Articular chondrocyte of knee joint (primary cell): ENCODE results near the gene LCN10. TPM values are rescaled to one million over a fixed set of nuclear protein-coding genes. Genes with fewer than 3 reads are reported as not detected.

Experiments used
- small RNA-seq: library from RNA; depleted of rRNA; stranded (forward); fragments of <200 nt; gene quantifications from one replicate; pipeline ENCODE3, GENCODE V24; 2012
- total RNA-seq: library from RNA; depleted of rRNA; stranded (reverse); fragments of >200 nt; gene quantifications from 2 replicates; pipeline ENCODE4 v1.2.3, GENCODE V29; 2012

LCN10 gene
- not detected in 2 replicates for total RNA-seq

GRCh38 chr9:136742591-136743391 is at the start of gene LCN10:
Gene LCN10 (minus strand): TSS chr9:136742940. CDS start chr9:136742903, 37 bp downstream.

GRCh38 chr9:136790640-136791515 is 48.1 kb upstream of the LCN10 start, which contains the start of gene TMEM141:
Gene TMEM141 (plus strand): TSS chr9:136791344. CDS start chr9:136791371, 27 bp downstream.

GRCh38 chr9:136764301-136764891 is 21.7 kb upstream of the LCN10 start, which contains the start of gene LCN15:
Gene LCN15 (minus strand): TSS chr9:136764518. CDS start chr9:136764488, 30 bp downstream.

GRCh38 chr9:136748201-136748600 is 5.5 kb upstream of the LCN10 start, which contains the start of gene LCN6:
Gene LCN6 (minus strand): TSS chr9:136748525. CDS start chr9:136748483, 42 bp downstream.

GRCh38 chr9:136711751-136712689 is 30.7 kb downstream of the LCN10 start, which contains the start of gene DIPK1B:
Gene DIPK1B (plus strand): TSS chr9:136712572. CDS start chr9:136712666, 94 bp downstream.

Small RNAs within 50 kb of the gene (small RNA-seq; reads per million reads assigned to genes)
- gene ATP6V1G1P3 (not detected), gene MIR6722 (not detected)

Other genes with a start within 250 kb of the LCN10 start
- 11.3 and 11.6 TPM in 2 replicates for gene NOTCH1, start 196.9 kb downstream of the LCN10 start, total RNA-seq
- gene EGFL7, start 80.0 kb downstream of the LCN10 start, total RNA-seq: 7.1 and 9.2 TPM in 2 replicates
- 28.5 and 34.9 TPM in 2 replicates for gene AGPAT2, start 55.5 kb downstream of the LCN10 start, total RNA-seq
- gene DIPK1B, start 30.4 kb downstream of the LCN10 start, total RNA-seq: 0.13 and 0.65 TPM in 2 replicates
- not detected in 2 replicates for gene LCN6, start 5.6 kb upstream of the LCN10 start, total RNA-seq
- gene LCN8, start 15.3 kb upstream of the LCN10 start, total RNA-seq: not detected in 2 replicates
- not detected in 2 replicates for gene LCN15, start 21.6 kb upstream of the LCN10 start, total RNA-seq
- gene TMEM141, start 48.4 kb upstream of the LCN10 start, total RNA-seq: 37.4 and 42.7 TPM in 2 replicates
- 0.26 and 0.32 TPM in 2 replicates for gene CCDC183, start 53.4 kb upstream of the LCN10 start, total RNA-seq
- 41.4 and 60.4 TPM in 2 replicates for gene RABL6, start 65.0 kb upstream of the LCN10 start, total RNA-seq
- gene AJM1, start 99.5 kb upstream of the LCN10 start, total RNA-seq: 0.65 TPM in 2 replicates
- 49.9 and 50.8 TPM in 2 replicates for gene PHPT1, start 106.5 kb upstream of the LCN10 start, total RNA-seq
- 0.39 and 0.76 TPM in 2 replicates for gene MAMDC4, start 109.4 kb upstream of the LCN10 start, total RNA-seq
- gene EDF1, start 123.4 kb upstream of the LCN10 start, total RNA-seq: 237 and 265 TPM in 2 replicates
- gene TRAF2, start 143.6 kb upstream of the LCN10 start, total RNA-seq: 6.3 and 9.2 TPM in 2 replicates
- 109 and 113 TPM in 2 replicates for gene FBXW5, start 201.8 kb upstream of the LCN10 start, total RNA-seq
- 0.39 and 0.54 TPM in 2 replicates for gene C8G, start 202.3 kb upstream of the LCN10 start, total RNA-seq
- gene LCN12, start 209.3 kb upstream of the LCN10 start, total RNA-seq: not detected in 2 replicates
- gene PTGDS, start 234.6 kb upstream of the LCN10 start, total RNA-seq: 0.65 and 5.1 TPM in 2 replicates
- gene LCNL1, start 240.1 kb upstream of the LCN10 start, total RNA-seq: 0.11 and 0.65 TPM in 2 replicates
- 12.1 and 12.8 TPM in 2 replicates for gene PAXX, start 249.5 kb upstream of the LCN10 start, total RNA-seq